Muscle layer of duodenum (tissue), 2 donors: ENCODE results near the gene NUP205.

Experiments used
- H3K27ac ChIP-seq: one replicate; pipeline ENCODE4 v1.7.0; 2013; ENCODE audit warnings: mild to moderate bottlenecking, low read length
- H3K27me3 ChIP-seq: one replicate; pipeline ENCODE4 v1.7.0; 2013; ENCODE audit warnings: low read depth, mild to moderate bottlenecking, control low read depth, low read length
- H3K36me3 ChIP-seq, 2 donors: one replicate each; pipeline ENCODE4 v1.7.0; 2013; ENCODE audit warnings: low read length in 2 of 2, control low read depth in 1 of 2, mild to moderate bottlenecking in 1 of 2; ENCODE audit not compliant: insufficient read depth in 2 of 2, control insufficient read depth in 1 of 2
- H3K4me1 ChIP-seq, 2 donors: one replicate each; pipeline ENCODE4 v1.7.0; 2013; ENCODE audit warnings: low read length in 2 of 2, mild to moderate bottlenecking in 2 of 2, control low read depth in 1 of 2, moderate library complexity in 1 of 2; ENCODE audit not compliant: insufficient read depth in 2 of 2, control insufficient read depth in 1 of 2
- H3K4me3 ChIP-seq, 2 donors: one replicate each; pipeline ENCODE4 v1.7.0; 2013; ENCODE audit warnings: low read length in 2 of 2, low read depth in 1 of 2, mild to moderate bottlenecking in 1 of 2
- H3K9me3 ChIP-seq, 2 donors: one replicate each; pipeline ENCODE4 v1.7.0; 2013; ENCODE audit warnings: low read length in 2 of 2, control low read depth in 1 of 2, mild to moderate bottlenecking in 1 of 2; ENCODE audit not compliant: control insufficient read depth in 1 of 2
- donor health status: healthy.

The NUP205 gene

GRCh38 chr7:135584362-135585353, 26.9 kb downstream of the NUP205 start:
- no peaks in the 10 kb centered on the region for H3K4me1 ChIP-seq
- H3K4me3 ChIP-seq, result no peak overlapping the region
- H3K9me3 ChIP-seq, result no peaks in the 10 kb centered on the region
- H3K36me3 ChIP-seq, result peaks cover 21 to 54% of the 10 kb centered on the region in 2 donors
- H3K27me3 ChIP-seq, result no peaks in the 10 kb centered on the region
- H3K27ac ChIP-seq, result no peak overlapping the region

DNA sequence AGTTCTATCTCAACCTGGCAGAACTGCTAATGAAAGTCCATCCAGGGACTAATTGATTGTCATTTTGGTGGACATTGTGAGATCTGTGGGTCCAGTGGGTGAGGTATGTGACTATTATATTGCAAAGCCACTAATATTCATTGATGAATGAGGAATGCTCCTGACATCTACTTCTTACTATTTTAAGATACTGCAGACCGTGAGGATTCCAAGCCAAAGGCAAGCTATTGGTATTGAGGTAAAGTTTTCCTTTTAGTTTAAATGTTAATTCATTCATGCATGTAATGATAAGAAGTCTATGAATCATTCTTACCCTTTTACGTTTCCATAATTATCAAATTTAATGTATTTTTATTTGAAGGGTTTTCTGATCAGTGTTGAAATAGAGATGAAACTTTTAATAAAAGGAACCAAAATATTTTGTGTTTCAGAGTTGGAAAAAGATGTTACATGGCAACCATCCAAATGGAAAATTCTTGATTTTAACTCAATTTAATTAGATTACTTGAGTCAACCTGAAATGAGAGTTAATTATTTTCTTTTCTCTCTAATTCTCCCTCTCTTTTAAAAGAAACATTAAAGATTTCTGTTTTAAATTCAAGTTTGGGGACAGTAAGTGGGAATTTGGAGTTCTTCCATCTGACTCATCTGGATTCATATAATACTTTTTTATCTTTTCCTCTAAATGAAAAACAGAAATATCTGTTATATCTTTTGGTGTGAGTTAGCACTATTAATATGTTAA, 39.6 kb downstream of the NUP205 start:
- no peaks in the 10 kb centered on the region for H3K4me1 ChIP-seq
- H3K36me3 ChIP-seq, result peaks cover 43 to 61% of the 10 kb centered on the region in 2 donors
- H3K9me3 ChIP-seq, result no peaks in the 10 kb centered on the region
- H3K27me3 ChIP-seq, result no peaks in the 10 kb centered on the region
- no peak overlapping the region for H3K4me3 ChIP-seq
- H3K27ac ChIP-seq, result no peak overlapping the region

GRCh38 chr7:135597926-135598305, 40.2 kb downstream of the NUP205 start:
- Histone ChIP-seq H3K9me3 (no peaks in the 10 kb centered on the region), H3K36me3 (peaks cover 47 to 60% of the 10 kb centered on the region in 2 donors), H3K27me3 (no peaks in the 10 kb centered on the region), H3K4me3 (no peak overlapping the region), H3K4me1 (no peaks in the 10 kb centered on the region), H3K27ac (no peak overlapping the region)

- H3K27ac ChIP-seq, result no peak overlapping the region
- H3K36me3 ChIP-seq, result peaks cover 48 to 58% of the 10 kb centered on the region in 2 donors
- no peaks in the 10 kb centered on the region for H3K9me3 ChIP-seq
- H3K4me1 ChIP-seq, result no peaks in the 10 kb centered on the region
- H3K27me3 ChIP-seq, result no peaks in the 10 kb centered on the region
- no peak overlapping the region for H3K4me3 ChIP-seq
Observed at GRCh38 chr7:135599471-135599870, 41.8 kb downstream of the NUP205 start.

DNA sequence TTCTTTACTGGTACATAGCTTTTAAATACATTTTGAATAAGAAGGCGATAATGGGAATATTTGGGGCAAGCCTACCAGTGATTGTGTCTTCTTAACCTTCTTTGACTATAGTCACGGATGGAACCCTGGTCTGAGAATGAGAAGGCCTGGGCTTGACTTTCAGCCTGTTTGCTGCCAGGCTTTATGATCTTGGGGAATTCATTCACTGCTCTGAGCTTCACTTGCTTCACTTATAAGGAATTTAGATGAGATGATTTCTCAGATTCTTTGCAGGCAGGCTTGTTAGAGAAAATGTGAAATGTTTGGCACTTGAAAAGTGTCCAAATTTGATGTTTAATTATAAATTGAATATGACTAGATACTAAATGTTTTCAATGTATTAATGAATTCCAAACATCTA, 42.5 kb downstream of the NUP205 start:
- H3K9me3 ChIP-seq, result no peaks in the 10 kb centered on the region
- no peaks in the 10 kb centered on the region for H3K27me3 ChIP-seq
- no peak overlapping the region for H3K27ac ChIP-seq
- H3K4me3 ChIP-seq, result no peak overlapping the region
- peaks cover 45 to 58% of the 10 kb centered on the region in 2 donors for H3K36me3 ChIP-seq
- H3K4me1 ChIP-seq, result no peaks in the 10 kb centered on the region

GRCh38 chr7:135601182-135601581, 43.5 kb downstream of the NUP205 start:
- Histone ChIP-seq H3K27ac (no peak overlapping the region), H3K36me3 (peaks cover 45 to 59% of the 10 kb centered on the region in 2 donors), H3K9me3 (no peaks in the 10 kb centered on the region), H3K4me1 (no peaks in the 10 kb centered on the region), H3K4me3 (no peak overlapping the region), H3K27me3 (no peaks in the 10 kb centered on the region)

DNA sequence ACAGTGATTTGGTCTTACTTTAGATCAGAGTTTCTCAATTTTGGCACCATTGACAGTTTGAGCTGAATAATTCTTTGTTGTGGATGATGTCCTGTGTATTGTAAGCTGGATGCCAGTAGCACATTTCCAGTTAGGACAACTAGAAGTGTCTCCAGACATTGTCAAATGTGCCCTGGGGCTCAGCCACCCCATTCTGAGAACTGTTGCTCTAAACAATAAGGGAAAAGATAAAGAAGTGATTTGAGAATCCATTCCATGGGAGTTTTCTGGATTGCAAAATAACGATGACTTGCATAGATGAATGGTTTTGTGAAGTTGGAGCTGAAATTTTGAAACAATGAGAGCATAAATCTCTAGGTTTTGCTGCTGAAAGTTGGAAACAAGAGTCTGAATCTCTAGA, 44.6 kb downstream of the NUP205 start:
- no peak overlapping the region for H3K27ac ChIP-seq
- no peaks in the 10 kb centered on the region for H3K9me3 ChIP-seq
- H3K4me1 ChIP-seq, result no peaks in the 10 kb centered on the region
- peaks cover 53 to 68% of the 10 kb centered on the region in 2 donors for H3K36me3 ChIP-seq
- no peaks in the 10 kb centered on the region for H3K27me3 ChIP-seq
- no peak overlapping the region for H3K4me3 ChIP-seq

- Histone ChIP-seq H3K36me3 (peaks cover 48 to 58% of the 10 kb centered on the region in 2 donors), H3K27ac (no peak overlapping the region), H3K27me3 (no peaks in the 10 kb centered on the region), H3K4me3 (no peak overlapping the region), H3K9me3 (no peaks in the 10 kb centered on the region), H3K4me1 (no peaks in the 10 kb centered on the region)
Observed at GRCh38 chr7:135616136-135616535, 58.4 kb downstream of the NUP205 start.

DNA sequence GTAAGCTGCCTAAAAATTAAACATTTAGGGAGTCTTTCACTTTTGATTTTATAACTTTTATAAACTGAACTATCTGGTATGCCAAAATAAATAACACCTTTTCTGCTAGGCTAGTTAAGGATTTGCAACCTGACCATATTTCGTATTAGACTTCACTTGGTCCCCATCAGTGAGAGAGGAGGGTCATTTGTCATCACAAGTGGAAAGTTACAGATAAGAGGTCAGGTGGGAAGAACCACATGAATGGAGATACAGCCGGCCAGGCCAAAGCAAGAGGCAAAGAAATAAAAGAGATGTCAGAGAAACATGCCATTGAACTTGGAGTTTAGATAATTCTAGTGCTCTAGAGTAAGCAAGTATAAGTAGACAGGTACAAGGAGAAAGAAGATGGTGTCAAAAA, 60.1 kb downstream of the NUP205 start:
- Histone ChIP-seq H3K27ac (no peak overlapping the region), H3K4me1 (no peaks in the 10 kb centered on the region), H3K36me3 (peaks cover 43 to 51% of the 10 kb centered on the region in 2 donors)

DNA sequence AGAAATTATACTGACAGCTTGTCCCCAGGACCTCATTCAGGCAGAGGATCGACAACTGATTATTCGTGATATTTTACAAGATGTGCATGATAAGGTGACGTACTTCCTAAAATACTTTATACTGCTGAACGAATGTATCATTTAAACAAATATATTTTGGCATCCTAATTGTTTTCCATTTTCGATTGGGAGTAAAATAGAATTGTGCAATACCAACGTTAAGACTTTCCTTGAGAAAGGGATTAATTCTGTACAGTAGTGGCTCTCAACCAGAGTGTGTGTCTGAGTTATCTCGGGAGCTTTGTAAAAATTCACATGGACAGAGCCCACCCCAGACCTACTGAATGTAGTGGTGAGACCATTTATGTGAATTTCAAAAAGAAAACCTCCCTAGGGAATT, 60.8 kb downstream of the NUP205 start:
- H3K4me1 ChIP-seq, result no peaks in the 10 kb centered on the region
- no peaks in the 10 kb centered on the region for H3K9me3 ChIP-seq
- no peak overlapping the region for H3K27ac ChIP-seq
- H3K4me3 ChIP-seq, result no peak overlapping the region
- no peaks in the 10 kb centered on the region for H3K27me3 ChIP-seq
- peaks cover 43 to 50% of the 10 kb centered on the region in 2 donors for H3K36me3 ChIP-seq

More for the DNA sequence above, 60.1 kb downstream of the NUP205 start:
- H3K27me3 ChIP-seq, result no peaks in the 10 kb centered on the region
- H3K4me3 ChIP-seq, result no peak overlapping the region
- no peaks in the 10 kb centered on the region for H3K9me3 ChIP-seq

DNA sequence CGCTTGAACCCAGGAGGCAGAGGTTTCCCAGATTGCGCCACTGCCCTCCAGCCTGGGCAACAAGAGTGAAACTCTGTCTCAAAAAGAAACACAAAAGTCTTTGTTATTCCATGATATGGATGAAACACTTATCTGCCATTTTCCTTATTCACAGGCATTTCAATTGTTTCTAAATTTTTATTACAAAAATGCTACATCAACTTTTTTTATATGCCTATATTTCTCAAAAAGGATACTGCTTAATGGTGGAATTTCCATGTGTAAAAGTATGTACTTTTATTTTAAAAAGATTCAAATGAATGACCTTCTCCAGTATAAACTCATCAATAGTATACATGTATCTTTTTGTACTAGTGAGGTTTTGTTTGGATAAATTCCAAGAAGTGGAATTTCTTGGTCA, 62.7 kb downstream of the NUP205 start:
- H3K9me3 ChIP-seq, result no peaks in the 10 kb centered on the region
- H3K27ac ChIP-seq, result no peak overlapping the region
- peaks cover 46 to 58% of the 10 kb centered on the region in 2 donors for H3K36me3 ChIP-seq
- no peaks in the 10 kb centered on the region for H3K27me3 ChIP-seq
- H3K4me1 ChIP-seq, result no peaks in the 10 kb centered on the region
- H3K4me3 ChIP-seq, result no peak overlapping the region
